NCI-H2107 (cell line): ENCODE measurements around the gene ZSCAN25.
"Not testable (repeated sequence)": the region's sequence is repeated elsewhere in the genome, so short reads cannot be mapped to it uniquely, and the experiment has no call there.

ENCODE experiments used
- DNase-seq: peaks from one replicate; lab custom pipeline; 2025; lab: John Stamatoyannopoulos, UW

The ZSCAN25 gene

DNA sequence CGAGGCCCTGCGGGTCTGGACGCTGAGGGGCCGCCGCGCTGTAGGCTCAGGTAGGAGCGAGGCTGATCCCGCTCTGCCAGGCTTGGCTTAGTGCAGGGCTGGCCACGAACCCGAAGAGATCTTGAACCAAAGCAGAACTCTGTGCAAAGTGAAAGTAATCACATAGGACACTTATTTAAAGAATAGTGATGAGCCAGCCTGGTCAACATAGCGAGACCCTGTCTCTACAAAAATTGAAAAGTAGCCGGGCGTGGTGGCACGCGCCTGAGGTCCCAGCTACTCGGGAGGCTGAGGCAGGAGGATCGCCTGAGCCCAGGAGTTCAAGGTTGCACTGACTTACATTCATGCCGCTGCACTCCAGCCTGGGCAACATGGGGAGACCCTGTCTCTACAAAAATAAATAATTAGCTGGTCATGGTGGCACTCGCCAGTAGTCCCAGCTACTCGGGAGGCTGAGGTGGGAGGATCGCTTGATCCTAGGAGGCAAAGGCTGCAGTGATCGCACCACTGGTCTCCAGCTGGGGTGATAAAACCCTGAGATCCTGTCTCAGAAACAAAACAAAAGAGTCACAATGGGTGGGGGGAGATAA is 541 bp downstream of the ZSCAN25 start:
- no peak for DNase-seq

DNA sequence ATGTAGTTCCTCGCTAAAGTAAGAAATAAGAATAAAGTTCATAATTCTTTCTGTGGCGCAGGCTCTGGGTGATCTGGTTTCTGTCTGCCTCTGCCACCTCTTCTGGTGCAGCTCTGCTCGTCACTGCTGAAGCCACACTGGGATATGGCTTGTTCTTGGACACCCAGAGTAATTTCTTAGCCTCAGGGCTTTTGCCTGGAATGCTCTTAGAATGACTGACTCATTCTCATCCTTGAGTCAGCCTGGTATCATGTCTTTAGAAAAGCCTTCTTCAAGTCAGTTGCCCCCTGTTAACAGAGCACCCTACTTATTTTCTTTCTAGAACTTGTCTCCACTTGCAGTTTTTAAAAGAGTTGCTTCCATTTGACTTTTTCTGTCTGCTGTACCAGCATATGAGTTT is 2.0 kb downstream of the ZSCAN25 start:
- DNase-seq = no peak

DNA sequence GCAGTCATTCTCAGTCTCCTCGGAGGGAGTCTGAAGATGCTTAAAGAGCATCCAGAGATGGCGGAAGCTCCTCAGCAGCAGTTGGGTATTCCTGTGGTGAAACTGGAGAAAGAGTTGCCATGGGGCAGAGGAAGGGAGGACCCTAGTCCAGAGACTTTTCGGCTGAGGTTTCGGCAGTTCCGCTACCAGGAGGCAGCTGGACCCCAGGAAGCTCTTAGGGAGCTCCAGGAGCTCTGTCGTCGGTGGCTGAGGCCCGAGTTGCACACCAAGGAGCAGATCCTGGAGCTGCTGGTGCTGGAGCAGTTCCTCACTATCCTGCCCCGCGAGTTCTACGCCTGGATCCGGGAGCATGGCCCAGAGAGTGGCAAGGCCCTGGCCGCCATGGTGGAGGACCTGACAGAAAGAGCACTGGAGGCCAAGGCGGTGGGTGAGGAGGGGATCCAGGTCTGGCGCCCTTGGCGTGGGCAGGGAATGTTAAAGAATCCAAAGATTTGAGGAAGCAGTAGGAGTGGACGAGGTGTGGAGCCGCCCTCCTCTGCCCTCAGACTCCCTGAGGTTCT is 2.9 kb downstream of the ZSCAN25 start:
- DNase-seq = no peak

DNA sequence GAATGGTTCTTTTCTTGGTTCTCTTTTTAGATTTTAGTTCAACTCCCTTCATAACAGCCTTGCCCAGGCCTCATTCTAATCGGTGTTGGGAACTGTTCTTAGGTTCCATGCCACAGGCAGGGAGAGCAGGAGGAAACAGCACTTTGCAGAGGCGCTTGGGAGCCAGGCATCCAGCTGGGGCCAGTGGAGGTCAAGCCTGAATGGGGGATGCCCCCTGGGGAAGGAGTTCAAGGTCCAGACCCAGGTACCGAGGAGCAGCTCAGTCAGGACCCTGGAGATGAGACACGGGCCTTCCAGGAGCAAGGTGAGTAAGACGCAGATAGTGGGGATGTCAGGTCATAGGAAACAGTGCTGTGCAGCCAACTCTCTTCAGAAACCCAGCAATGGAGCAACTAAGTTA is 4.5 kb downstream of the ZSCAN25 start:
- DNase-seq = no peak

DNA sequence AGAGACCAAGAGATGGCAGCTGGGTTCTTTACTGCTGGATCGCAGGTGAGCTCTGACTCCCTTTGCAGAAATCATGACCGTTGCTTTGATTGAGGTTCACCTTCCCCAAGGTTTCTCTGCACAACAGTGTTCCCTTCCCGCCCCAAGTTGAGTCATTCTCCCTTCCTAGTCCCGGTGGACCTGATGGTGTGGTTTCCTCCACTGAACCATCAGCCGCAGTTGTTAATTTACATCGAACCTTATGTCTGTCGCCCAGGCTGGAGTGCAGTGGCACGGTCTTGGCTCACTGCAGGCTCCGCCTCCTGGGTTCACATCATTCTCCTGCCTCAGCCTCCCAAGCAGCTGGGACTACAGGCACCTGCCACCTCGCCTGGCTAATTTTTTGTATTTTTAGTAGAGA is 5.8 kb downstream of the ZSCAN25 start:
- no peak for DNase-seq

DNA sequence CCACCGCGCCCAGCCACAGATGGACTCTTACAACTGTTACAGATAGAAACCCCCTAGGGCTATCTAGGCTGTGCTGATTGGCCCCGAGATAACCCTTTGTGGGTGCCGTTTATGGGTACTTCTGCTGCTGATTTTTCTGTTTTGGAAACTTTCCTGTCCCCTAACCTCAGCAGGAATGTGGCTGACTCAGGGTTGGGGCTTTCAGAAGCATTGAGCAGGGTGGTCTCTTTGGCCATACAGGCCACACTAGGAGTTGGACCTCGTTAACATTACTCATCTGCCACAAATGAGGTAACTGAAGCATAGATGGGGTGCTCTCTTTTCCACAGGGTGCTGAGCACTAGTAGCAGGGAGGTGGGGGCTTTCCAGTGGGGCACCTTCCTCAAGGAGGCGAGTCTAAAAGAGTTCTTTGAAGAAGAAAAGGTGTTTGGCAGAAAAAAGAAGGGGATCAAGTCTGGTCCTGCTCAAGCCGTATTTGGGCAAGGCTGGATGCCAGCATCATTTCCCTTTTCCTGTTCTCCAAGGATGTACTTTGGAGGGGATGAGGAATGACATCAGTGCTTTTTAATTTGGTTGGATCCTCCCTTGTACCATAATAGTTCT is 6.4 kb downstream of the ZSCAN25 start:
- DNase-seq = no peak

DNA sequence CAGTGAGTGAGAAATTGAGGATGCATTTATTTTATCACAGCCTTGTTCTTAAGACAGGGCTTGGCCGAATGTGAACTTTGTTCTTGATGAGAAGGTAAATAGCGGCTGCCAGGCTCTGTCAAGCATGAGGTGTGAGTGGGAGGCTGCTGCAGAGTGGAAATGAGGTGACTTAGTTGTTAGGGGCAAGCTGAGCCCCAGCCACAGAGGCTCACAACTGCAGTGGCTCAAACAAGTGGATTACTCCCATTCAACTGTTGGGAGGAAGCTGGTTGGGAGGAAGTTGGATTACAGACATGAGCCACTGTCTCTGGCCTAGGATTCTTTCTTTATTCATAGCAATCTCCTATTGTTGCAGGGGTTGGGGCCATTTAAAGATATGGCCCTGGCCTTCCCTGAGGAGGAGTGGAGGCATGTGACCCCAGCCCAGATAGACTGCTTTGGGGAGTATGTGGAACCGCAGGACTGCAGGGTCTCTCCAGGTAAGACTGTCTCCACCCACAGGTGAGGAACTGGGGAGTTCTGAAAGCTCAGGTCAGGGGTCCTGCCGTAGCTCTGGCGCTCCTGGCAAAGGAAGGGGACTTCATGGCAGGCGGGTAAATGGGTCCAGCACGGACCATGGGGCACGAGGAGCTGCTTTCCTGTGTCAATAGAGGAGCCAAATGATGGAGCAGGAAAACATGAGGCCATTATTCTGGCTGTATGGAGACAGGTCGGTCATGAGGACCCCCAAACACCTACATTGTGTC is 7.1 kb downstream of the ZSCAN25 start:
- DNase-seq = no peak

DNA sequence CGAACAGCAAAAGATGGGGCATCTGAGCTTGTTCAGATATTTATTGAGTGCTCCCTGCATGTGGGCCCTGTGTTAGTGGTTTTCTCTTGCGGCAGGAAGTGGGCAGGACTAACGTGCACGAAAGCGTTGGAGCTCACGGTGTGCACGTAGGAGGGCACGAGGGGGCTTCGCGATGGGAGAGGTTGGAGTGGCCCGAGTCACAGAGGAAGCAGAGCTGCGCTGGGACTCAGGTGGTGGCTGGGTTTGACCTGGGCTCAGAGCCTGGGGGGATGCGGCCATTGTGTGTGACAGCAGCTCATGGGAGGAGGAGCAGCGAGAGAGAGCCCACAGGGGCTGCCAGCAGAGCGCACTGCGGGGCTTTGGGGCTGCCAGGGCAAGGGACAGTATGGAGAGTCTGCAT is 7.7 kb downstream of the ZSCAN25 start:
- DNase-seq = no peak

DNA sequence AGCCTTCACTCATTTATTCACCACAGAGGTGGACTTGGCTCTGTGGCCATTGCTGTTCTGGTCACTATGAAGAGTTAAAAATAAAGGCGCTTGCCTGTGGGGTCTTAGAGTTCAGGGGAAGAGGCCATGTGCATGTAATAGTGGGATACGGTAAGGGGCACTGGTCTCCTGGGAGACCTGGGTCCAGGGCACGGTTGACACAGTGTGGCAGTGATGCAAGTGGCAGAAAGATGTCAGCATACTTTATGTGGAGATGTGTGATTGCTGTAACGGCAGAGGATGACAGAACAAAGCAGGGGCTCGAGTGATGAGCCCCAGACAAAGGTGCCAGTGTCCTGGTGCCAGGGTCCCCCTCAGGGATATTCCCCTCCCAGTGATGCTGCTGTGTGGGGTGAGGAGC is 8.6 kb downstream of the ZSCAN25 start:
- DNase-seq = no peak

DNA sequence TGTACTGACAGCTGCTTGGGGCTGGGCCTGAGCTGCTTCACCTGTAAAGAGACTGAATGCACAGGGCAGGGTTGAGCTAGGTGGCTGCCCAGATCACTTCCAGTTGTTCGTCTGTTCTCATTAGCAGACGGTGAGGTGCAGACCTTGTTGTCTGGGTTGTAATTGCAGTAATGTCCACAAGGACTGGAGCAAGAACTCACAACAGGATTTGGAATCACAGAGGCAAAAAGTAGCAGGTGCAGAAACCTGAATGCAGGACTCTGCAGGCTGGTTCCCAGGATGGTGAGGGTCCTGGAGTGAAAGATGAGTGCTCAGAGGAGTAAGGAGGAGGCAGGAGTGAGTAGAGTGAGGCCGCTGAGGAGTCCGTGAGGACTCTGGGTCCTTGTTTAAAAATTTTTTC is 9.2 kb downstream of the ZSCAN25 start:
- no peak for DNase-seq

DNA sequence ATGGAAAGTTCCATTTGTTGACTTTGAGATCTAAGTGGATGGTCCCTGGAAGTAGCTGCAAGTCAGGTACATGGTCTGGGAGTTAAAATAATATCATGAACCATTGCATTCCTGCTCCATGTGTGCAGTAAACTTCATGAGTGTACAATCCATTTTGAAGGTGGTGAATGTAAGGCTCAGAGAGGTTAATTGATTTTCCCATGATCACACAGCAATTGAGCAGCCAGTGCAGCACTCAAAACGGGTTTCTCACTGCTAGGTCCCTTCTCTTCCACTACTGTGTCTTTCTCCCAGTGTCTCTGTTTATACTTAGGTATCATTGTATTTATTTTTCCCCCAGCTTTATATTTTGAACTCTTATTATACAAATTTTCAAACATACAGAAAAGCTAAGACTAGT is 9.9 kb downstream of the ZSCAN25 start:
- no peak for DNase-seq

DNA sequence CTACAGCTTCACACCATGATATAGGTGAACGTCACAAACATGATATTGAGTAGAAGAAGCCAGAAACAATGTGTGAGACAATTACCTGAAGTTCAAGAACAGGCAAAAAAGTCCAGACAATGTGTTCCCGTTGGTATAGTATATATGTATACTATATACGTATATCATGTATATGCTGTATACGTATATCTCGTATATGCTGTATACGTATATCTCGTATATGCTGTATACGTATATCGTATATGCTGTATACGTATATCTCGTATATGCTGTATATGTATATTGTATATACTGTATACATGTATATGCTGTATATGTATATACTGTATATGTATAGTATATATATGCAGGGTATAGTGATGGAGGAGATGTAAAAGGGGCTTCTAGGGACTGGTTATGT is 10.8 kb downstream of the ZSCAN25 start:
- DNase-seq = no peak

DNA sequence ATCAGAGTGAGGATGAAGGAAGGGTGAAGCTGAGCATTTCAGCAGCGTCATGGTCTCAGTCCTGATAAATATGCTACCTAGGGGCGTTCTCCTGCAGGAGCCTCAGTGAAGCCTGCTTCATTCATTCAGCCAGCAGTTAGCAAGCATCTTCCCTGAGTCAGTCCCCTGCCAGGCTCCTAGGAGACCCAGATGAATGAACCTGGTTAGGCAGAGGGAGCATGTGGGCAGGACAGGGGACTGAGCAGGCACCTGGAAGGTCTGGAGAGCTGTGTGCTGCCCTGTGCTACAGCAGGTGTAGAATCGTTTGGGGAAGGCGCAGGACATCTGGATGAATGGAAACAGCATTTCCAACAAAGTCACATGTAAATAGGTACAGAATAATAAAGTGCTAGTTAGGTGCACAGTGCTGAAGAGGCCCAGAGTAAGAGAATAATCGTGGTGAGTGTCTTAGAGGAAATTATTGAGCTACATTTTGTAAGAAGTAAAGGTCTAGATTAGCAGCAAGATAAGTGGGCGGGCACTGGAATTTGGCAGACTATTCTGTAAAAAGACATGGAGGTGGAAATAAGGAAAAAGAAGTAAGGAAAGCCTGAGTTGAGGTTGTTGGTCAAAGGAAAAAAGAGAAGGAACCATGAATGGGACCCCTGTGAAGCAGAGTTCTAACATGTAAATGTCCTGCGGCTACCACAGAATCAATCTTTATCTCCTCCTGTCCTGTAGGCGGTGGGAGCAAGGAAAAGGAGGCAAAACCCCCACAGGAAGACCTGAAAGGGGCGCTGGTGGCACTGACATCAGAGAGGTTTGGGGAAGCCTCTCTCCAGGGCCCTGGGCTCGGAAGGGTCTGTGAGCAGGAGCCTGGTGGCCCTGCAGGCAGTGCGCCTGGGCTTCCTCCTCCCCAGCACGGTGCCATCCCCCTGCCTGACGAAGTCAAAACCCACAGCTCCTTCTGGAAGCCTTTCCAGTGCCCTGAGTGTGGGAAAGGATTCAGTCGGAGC is 12.0 kb downstream of the ZSCAN25 start:
- DNase-seq = no peak

DNA sequence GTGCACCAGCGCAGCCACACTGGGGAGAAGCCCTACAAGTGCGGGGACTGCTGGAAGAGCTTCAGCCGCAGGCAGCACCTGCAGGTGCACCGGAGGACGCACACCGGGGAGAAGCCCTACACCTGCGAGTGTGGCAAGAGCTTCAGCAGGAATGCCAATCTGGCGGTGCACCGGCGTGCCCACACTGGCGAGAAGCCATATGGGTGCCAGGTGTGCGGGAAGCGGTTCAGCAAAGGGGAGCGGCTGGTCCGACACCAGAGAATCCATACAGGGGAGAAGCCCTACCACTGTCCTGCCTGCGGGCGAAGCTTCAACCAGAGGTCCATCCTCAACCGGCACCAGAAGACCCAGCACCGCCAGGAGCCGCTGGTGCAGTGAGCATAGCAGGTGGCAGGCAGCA is 12.9 kb downstream of the ZSCAN25 start:
- DNase-seq = no peak

DNA sequence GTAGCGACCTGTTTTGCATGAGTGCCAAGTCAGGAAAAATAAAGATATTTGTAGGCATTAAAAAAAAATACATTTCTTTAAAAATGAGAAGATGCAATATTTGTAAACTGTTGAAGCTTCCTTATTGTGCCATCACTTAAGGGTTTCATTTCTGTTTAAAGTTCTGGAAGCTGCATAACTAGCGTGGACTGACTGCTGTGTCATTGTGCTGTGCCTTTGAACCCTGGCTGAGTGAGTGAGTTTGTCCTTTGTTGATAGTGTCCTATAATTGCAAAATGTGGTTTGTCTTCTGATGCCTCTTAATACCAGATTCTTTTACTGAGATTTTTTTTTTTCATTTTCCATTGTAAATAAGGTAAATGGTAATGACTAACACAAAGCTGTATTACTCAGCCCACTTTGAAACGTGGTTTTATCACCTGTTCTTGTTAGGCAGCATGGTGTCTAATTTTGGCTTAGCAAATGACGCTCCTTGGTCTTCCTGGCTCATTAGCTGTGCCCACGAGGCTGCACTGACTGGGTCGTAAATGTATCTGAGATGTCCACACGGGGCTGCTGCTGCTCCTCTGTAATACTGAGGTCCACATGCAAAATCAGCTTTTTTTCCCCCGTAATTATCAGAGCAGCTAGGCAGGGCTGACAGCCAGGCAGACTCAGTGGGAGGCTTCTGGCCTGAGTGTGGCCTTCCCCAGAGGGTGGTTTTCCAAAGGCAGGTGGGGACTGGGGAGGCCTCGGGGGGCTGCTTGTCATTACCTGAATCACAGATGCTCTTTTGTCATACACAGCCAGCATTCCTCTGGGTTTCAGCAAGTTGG is 14.8 kb downstream of the ZSCAN25 start:
- DNase-seq = peak; percentile 12

DNA sequence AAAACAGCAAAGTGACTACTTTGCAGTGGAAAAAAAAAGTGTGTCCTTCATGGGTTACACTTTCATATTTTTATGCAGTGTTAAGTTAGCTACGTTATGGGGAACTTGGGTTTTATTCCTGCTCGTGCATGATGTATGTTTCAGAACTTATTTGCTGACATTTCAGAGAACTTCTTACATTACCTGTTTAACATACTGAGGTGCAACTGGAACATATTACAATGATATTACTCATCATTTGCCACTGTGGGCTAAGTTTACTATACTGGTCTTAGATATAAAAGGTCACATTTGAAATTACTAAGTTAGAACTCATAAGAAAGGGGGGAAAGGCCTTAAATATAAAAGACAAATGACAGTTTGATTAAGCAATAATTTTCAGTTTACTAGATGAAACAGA is 20.7 kb downstream of the ZSCAN25 start:
- not testable (repeated sequence) for DNase-seq

DNA sequence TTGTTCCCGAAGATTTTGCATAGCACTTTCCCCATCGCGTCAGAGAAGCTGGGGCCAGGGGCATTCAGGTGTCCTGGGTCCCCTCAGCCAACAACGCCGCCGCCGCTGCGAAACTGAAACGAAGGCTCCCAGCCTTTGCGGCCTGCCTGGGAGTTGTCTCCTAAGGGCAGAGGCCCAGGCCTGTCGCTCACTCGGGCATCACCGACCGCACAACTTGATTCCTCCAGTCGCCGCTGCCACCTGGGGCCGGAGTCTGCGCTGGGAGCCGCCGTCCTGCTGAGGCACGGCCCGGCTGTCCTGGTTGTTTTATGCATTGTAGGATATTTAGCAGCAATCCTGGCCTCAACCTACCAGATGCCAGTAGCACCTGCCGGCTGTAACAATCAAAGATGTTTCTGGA is 22.0 kb downstream of the ZSCAN25 start:
- no peak for DNase-seq

DNA sequence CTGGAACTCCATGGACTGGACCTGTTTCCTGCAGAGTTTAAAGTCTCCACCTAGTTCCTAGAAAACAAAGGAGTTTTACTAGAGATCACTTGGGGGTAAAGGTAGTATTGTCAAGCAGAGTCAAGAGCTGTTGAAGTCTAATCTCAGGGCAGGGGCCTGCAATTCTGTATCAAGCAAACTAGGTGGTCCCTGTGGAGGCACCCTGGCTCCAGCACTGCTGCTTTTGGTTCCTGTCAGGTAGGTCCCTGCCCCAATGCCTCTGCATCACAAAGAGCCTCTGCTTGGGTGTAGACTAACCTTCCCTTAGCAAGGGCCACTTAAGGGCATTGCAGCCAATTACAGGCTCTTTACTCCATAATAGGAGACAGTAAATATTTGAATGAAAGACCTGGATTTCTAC is 22.5 kb downstream of the ZSCAN25 start:
- DNase-seq = no peak

DNA sequence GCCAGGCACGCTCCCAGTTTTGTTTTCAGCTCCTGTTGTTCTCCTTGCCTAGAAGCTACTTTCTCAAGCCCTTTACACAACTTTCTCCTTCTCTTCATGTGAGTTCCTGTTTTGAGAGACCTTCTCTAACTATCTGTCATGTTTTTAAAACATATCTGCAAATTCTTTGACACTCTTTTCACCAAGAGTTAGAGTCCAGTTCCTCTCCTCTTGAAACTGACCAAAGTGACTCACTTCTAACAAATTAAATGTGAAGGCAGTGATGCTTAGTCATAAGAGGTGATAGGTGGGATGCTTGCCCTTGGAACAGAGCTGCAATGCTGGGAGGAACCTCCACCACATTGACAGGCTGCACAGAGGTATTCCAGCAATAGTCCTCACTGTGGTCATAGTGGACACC is 25.3 kb downstream of the ZSCAN25 start:
- no peak for DNase-seq

DNA sequence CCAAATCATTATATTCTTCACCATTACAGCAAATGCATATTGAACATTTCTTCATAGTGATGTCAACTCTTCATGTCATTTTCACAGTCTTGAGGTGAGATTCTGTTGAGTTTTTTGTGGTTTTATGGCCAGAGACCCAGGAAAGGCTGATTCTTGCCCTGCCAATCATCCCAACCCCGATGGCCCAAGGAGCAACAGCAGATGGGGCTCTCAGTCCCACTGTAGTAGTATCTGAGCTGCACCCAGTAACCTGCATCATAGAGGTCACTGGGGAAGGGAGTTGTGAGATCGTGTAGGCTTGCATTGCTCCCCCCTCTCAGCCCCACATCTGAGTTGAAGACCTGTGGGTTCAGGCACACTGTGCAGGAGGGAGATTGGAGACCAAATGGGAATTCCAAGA is 26.7 kb downstream of the ZSCAN25 start:
- DNase-seq = no peak

DNA sequence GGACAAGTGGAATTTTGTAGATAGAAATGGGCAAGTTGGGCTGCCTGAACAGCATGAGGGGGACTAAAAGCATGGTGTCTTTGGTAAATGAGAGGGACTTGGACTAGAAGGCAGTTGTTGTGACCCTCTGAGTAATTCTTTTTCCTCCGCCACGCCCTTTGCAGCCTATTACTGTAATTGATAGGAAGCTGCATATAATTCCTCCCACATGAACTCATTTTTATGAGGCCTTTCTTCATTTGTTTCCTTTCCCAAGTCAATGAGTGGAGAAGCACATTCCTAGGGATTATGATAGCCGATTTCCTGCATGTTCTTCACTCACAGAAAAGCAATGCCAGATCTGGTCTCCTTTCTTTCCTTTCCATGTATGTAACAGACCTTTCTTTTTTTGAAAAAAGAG is 27.7 kb downstream of the ZSCAN25 start:
- DNase-seq = no peak
